Measurements from ENCODE around the gene FAM3C. TPM values are rescaled to one million over a fixed set of nuclear protein-coding genes. Genes with fewer than 3 reads are reported as not detected.

FAM3C gene
- total and polyA plus RNA-seq, 2 of the 4 experiments (the other 2 are of a cell fraction): 11.5 to 45.8 TPM

- no peak overlapping the region for H3K9ac ChIP-seq (ENCODE audit: low read depth, low read length)
- no peak overlapping the region for H3K4me3 ChIP-seq (ENCODE audit: insufficient read depth, low read depth, low read length)
- no peaks in the 10 kb centered on the region for H4K20me1 ChIP-seq (ENCODE audit: insufficient read depth, low read length)
- no peak overlapping the region for H2BK15ac ChIP-seq (ENCODE audit: low read depth, low read length)
- no peak overlapping the region for H4K5ac ChIP-seq (ENCODE audit: low read depth, low read length)
- intact Hi-C loops (cut with micrococcal nuclease): no loop called here
- no peak for ATAC-seq (ENCODE audit: low read depth)
- POLR2A ChIA-PET (ENCODE audit: unreplicated experiment): no interaction called here
- H3K23ac ChIP-seq (ENCODE audit: low read depth, low read length): no peak overlapping the region
- in situ Hi-C loops (cut with MboI; ENCODE audit: low sequenced_read_pairs): no loop called here
- no CpG with 5 or more reads among the region's 2 CpGs for whole genome bisulfite sequencing, 2 experiments (ENCODE audit: extremely low coverage in 2 of 2, insufficient read length in 1 of 2)
- no peak overlapping the region for H2AK9ac ChIP-seq (replicated peaks; ENCODE audit: low read depth, low read length, poor library complexity)
- no peak overlapping the region for H3K4ac ChIP-seq (ENCODE audit: low read depth, low read length)
- dilution Hi-C loops (cut with HindIII; ENCODE audit: low sequenced_read_pairs, unreplicated experiment): no loop called here
- H3K79me1 ChIP-seq (ENCODE audit: low read depth in 1 of 2, low read length in 2 of 2): no peaks in the 10 kb centered on the region
- H3K56ac ChIP-seq (ENCODE audit: extremely low read depth, insufficient read depth, low read length): no peak overlapping the region
- H2BK20ac ChIP-seq (ENCODE audit: low read depth, low read length): no peak overlapping the region
- no peak overlapping the region for H2AK5ac ChIP-seq (ENCODE audit: low read depth, low read length)
- no peak overlapping the region for H4K8ac ChIP-seq (ENCODE audit: low read depth in 2 of 2, low read length in 2 of 2)
- H2AFZ ChIP-seq (replicated peaks; ENCODE audit: low read length, poor library complexity): no peak overlapping the region
- no TSS peak for BruUV-seq (replicated peaks)
- no peak for DNase-seq
- H3K36me3 ChIP-seq (ENCODE audit: control insufficient read depth, insufficient read depth, low read length): no peaks in the 10 kb centered on the region
- H3K27ac ChIP-seq (ENCODE audit: insufficient read depth, low read length): no peak overlapping the region
- TF ChIP-seq CHD1 (IDR thresholded peaks at IDR 0.05; ENCODE audit: low read depth, low read length) (no peak), BHLHE40 (IDR thresholded peaks at IDR 0.05; ENCODE audit: low read depth, low read length) (no peak), CEBPB (IDR thresholded peaks at IDR 0.05; ENCODE audit: low read depth, low read length) (no peak), SMC3 (IDR thresholded peaks at IDR 0.05; ENCODE audit: low read depth, low read length) (no peak), MXI1 (IDR thresholded peaks at IDR 0.05; ENCODE audit: borderline replicate concordance, low read depth, low read length) (no peak), POLR2A (IDR thresholded peaks at IDR 0.05; ENCODE audit: low read depth, low read length) (no peak), RFX5 (IDR thresholded peaks at IDR 0.05; ENCODE audit: low read depth, low read length) (no peak), MAZ (IDR thresholded peaks at IDR 0.05; ENCODE audit: borderline replicate concordance, low read depth, low read length) (no peak), USF2 (IDR thresholded peaks at IDR 0.05; ENCODE audit: low read depth, low read length) (no peak), NFE2L2 (IDR thresholded peaks at IDR 0.05; ENCODE audit: low read depth, low read length) (no peak), ELK1 (IDR thresholded peaks at IDR 0.05; ENCODE audit: borderline replicate concordance, low read depth, low read length) (no peak), FOS (IDR thresholded peaks at IDR 0.05; ENCODE audit: low read depth, low read length) (no peak), CTCF (conservative IDR thresholded peaks at IDR 0.05; ENCODE audit: low read depth, low read length) (no peak), MAFK (IDR thresholded peaks at IDR 0.05; ENCODE audit: low read depth, low read length) (no peak), RAD21 (IDR thresholded peaks at IDR 0.05; ENCODE audit: low read length) (no peak), RCOR1 (IDR thresholded peaks at IDR 0.05; ENCODE audit: insufficient replicate concordance, low read length) (no peak)
- no peaks in the 10 kb centered on the region for H3K27me3 ChIP-seq (ENCODE audit: control insufficient read depth, insufficient read depth, low read length)
- H4K91ac ChIP-seq (ENCODE audit: insufficient read depth, low read depth, low read length): no peak overlapping the region
- H3K9me3 ChIP-seq (ENCODE audit: control insufficient read depth, insufficient read depth, low read length): no peaks in the 10 kb centered on the region
- H2BK5ac ChIP-seq (ENCODE audit: low read depth, low read length, poor library complexity, severe bottlenecking): no peak overlapping the region
- H3K9me1 ChIP-seq (ENCODE audit: insufficient read depth, low read length): no peaks in the 10 kb centered on the region
- peaks cover 8% of the 10 kb centered on the region for H3K4me1 ChIP-seq (ENCODE audit: control insufficient read depth, insufficient read depth, low read length)
- H3K14ac ChIP-seq (replicated peaks; ENCODE audit: low read depth, low read length): no peak overlapping the region
- CTCF ChIA-PET: no interaction called here
- no peak overlapping the region for H3K18ac ChIP-seq (ENCODE audit: low read depth, low read length)
- no peak overlapping the region for H2BK120ac ChIP-seq (ENCODE audit: low read depth, low read length)
- no peak overlapping the region for H3K4me2 ChIP-seq (ENCODE audit: low read depth, low read length)
Observed at GRCh38 chr7:121433775-121434174, 37.7 kb upstream of the FAM3C start.

Measured in IMR-90 (cell line).